ENCODE results near the gene SCLY.

SCLY gene

DNA sequence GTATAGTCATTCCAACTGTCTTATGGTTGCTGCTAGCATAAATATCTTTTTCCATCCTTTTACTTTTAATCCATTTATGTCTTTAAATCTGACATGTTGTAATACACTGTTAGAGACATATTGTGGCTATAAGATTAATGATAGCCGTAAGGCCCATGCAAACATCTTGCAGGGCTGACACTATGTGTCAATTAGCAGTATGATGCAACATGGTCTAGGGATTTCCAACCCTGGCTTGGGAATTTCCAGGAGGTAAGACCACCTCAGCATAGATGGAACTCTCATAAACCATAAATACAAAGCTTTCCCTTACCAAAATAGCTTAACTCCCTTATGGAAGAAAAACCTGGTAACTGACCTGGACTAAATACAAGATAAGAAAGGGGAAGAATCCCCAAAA lies 16.5 kb downstream of the SCLY start:
- DNase-seq = no peak

DNA sequence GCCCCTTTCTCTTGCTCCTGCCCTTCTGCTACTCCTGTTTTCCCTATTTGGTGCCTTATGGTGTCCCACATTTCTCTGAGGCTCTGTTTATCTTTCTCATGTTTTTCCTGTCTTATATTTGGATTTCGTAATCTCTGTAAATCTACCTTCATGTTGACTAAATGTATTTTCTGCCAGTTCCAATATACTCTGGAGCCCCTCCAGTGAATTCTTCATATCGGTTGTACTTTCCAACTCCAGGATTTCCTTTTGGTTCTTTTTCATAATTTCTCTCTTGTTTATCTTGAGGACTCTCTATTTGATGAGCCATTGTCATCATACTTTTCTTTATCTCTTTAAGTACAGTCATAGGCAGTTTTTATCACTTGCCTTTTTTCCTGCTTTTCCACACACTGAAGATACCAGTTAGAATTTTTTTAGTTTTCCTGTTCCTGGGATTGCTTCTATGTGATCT lies 19.1 kb downstream of the SCLY start:
- DNase-seq = no peak

GRCh38 chr2:238080518-238080917 lies 19.7 kb downstream of the SCLY start:
- DNase-seq = no peak

GRCh38 chr2:238081150-238081549 lies 20.3 kb downstream of the SCLY start:
- no peak for DNase-seq

- no peak for DNase-seq
Measured at GRCh38 chr2:238081561-238081960, 20.8 kb downstream of the SCLY start.

- DNase-seq = no peak
Measured at GRCh38 chr2:238082151-238082550, 21.4 kb downstream of the SCLY start.

GRCh38 chr2:238082827-238083226 lies 22.0 kb downstream of the SCLY start:
- no peak for DNase-seq

- no peak for DNase-seq
Measured at GRCh38 chr2:238083919-238084318, 23.1 kb downstream of the SCLY start.

DNA sequence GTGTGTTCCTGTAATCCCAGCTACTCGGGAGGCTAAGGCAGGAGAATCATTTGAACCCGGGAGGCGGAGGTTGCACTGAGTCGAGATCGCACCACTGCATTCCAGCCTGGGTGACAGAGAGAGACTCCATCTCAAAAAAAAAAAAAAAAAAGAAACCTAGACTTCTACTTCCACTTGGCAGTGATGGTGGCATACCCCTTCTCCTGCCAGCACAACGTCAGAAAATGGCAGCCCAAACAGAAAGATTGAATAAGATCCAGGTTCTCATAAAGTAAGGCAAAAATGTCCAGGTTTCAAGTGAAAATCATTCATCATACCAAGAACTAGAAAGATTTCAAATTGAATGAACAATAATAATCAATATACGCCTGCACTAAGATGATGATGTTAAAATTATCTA lies 24.0 kb downstream of the SCLY start:
- no peak for DNase-seq

DNA sequence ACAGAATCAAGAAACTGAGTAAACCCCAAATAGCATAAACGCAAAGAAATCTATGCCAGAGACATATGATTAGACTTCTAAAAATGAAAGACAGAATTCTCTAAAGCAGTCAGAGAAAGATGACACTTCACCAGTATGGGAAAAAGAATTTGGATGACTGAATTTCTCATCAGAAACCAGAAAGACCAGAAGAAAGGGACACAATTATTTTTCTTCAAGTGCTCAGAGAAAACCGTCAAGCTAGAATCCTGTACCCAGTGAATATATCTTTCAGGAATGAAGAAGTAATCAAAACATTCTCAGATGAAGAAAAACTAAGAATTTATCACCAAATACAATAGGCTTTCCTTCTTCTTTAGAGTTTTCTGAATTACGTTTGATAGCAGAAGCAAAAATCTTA lies 25.1 kb downstream of the SCLY start:
- no peak for DNase-seq

DNA sequence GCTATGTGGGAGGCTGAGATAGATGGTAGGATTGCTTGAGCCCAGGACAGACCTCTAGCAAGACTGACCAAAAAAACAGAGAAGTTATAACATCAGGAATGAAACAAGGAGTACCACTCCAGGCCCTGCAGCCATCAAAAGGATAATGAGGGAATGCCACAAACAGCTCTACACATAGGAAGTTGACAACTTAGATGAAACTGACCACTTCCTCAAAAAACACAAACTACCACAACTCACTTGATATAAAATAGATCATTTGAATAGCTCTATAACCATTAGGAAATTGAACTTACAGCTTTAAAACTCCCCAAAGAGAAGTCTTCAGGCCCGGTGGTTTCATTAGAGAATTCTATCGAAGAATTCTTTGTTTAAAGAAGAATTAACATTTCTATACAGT lies 26.4 kb downstream of the SCLY start:
- DNase-seq = no peak

DNA sequence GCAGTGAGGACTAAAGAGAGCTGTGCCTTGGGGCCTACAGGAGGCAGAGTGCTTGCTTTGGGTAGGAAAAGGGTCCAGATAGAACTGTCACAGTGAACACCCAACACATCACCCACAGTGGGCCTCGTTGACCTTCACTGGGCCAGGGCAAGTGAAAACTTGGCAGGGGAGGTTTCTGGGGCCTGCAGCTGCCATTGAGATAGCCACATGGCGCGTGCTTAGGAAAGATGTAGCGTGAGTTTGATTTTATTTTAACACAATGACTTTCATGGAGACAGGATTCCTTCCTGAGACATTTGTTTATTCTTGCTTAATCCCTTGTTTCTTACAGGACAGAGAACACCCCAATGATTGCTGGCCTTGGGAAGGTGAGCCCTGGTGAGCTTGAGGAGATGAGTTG lies 30.1 kb downstream of the SCLY start:
- no peak for DNase-seq

DNA sequence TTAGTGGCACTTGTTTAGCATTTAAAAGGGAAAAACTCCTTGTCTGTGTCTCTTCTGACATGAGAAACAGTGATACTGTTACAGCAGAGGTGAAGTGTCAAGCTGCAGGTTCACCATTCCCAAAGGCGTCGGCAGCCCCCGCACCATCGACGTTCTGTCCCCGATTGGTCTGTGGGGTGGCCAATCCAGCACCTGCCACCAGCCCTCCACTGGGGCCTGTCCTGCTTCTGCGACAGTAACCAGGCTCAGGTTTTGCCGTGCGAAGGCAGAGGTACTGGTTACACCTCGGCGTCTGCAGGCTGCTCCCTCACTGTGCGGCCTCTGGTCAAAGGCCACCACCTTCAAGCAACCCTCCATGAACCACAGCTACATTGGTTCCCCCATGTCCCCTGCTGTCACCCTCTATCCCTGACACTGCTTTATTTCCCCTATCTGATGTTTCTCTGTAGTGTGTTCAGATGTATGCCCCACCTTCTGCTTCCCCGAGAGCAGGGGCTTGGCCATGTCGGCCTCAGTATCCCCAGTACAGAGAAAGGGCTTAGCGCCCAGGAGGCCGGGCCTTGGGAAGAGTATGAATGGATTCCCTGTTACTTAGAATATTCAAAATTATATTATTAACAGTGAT lies 30.7 kb downstream of the SCLY start:
- DNase-seq = no peak

DNA sequence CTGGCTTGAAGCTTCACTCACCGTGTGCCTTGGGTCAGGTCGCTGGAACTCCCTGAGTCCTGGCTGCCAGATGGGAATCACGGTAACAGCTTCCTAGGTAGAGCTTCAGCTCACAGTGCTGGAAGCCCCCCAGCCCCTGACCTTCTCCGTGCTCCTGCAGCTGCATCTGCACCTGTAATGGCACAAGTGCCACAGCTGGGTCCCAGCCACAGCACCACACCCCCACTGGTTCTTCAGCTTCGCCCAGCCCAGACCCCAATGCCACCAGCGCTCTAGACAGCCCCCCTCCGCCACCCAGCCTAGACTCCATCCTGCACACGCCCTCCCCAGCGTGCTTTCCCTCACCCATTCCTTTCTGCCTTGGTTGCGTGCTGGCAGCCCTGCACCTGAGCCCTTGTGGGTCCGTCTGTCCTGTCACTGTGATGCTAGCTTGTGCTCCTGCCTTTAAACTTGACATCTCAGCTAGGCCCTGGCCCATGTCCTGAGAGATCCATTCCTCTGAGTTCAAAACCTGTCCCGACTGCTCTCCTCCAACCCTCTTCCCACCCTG lies 31.8 kb downstream of the SCLY start:
- DNase-seq = no peak

GRCh38 chr2:238093181-238094140 lies 32.7 kb downstream of the SCLY start:
- DNase-seq = no peak

- no peak for DNase-seq
Measured at GRCh38 chr2:238094438-238095022, 33.7 kb downstream of the SCLY start.

- DNase-seq = no peak
Measured at GRCh38 chr2:238095143-238095542, 34.3 kb downstream of the SCLY start.

DNA sequence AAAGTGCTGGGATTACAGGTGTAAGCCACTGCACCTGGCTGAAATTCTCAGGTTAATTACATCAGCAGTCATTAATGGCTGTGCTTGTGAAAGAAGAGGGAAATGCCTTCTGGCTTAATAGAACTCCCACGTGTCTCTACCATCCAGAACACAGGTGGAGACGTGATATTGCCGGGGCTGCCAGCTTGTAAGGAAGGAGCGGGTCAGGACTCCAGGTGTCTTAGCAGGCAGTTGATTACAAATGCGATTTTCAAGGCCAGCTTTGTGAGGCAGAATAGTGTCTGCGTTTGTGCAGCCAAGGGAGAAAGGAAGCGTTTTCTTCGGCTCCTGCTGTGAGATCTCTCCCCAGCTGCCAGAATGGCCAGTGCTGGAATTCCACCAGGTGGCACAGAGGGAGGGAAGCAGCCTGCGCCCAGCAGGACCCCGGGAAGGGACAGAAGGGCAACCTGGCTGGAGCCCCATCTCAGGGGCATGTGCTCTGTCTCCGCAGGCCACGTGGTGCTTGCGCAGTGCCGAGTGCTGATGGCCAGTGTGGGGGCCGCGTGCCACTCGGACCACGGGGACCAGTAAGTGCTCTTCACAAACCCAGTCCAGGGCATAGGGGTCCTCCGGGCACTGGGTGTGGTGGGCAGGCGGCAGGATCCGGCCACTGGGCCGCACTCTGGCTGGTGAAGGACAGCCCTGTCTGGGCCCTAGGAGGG lies 35.7 kb downstream of the SCLY start:
- no peak for DNase-seq

DNA sequence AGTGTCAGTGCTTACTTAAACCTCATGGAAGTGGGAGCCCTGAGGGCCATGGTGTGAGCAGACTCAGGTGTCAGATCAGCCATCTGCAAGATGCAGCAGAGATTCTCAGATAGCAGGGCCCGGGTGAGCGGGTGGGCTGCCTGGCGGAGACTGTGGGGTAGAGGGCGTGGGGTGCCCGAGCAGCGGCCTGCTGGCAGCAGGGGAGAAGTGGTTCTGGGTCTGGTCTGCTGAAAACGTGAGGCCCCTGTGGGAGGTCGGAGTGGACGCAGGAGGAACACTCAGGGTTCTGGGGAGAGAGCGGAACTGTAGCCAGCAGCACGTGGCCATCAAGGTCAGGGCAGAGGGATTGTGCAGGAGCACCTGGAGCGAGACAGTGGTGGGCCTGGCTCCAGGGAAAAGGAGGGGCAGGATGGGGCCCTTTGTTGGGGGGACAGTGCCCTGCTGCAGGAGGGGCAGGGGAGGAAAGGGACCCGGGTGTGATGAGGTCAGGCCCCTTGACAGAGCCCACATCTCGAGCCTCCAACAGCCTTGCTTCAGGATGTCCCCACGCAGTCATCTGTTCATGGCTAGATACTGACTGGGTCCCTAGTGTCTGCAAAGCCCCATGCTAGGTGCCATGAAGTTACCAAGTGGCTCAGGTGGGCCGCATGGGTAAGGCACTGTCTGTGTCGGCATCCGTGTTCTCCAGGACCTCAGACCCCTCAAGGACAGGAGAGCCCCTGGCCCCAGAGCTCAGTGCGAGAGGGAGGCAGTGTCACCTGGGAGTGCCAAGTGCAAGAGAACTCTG lies 36.6 kb downstream of the SCLY start:
- DNase-seq = no peak

GRCh38 chr2:238097988-238098871 lies 37.4 kb downstream of the SCLY start:
- DNase-seq = no peak

Measured in KG1 (cell line).